HG02852 (cell line): ENCODE results near the gene MACF1.
A peak's percentile ranks its signal among the peaks of the same experiment; 100 is the strongest.

ENCODE experiments used
- ATAC-seq: cut with Tn5 transposase; IDR thresholded peaks from one replicate; pipeline ENCODE4 v1.9.1; 2021; ENCODE audit warnings: mild to moderate bottlenecking, moderate library complexity; ENCODE audit not compliant: unreplicated experiment

The MACF1 gene

GRCh38 chr1:39294531-39294930 is 90.0 kb downstream of the MACF1 start:
- no peak for ATAC-seq

- ATAC-seq = no peak
These were observed 91.4 kb downstream of the MACF1 start for GRCh38 chr1:39295901-39296300.

GRCh38 chr1:39297551-39297950 is 93.1 kb downstream of the MACF1 start:
- ATAC-seq = no peak

- no peak for ATAC-seq
These were observed 97.1 kb downstream of the MACF1 start for GRCh38 chr1:39301606-39302005.

GRCh38 chr1:39305555-39305954 is 101.1 kb downstream of the MACF1 start:
- no peak for ATAC-seq

GRCh38 chr1:39310015-39310414 is 105.5 kb downstream of the MACF1 start:
- no peak for ATAC-seq

GRCh38 chr1:39310691-39311090 is 106.2 kb downstream of the MACF1 start:
- no peak for ATAC-seq

GRCh38 chr1:39317111-39317510 is 112.6 kb downstream of the MACF1 start:
- ATAC-seq = no peak

- ATAC-seq = no peak
These were observed 113.6 kb downstream of the MACF1 start for GRCh38 chr1:39317910-39318633.

GRCh38 chr1:39321979-39322378 is 117.5 kb downstream of the MACF1 start:
- peak; percentile 56 for ATAC-seq

GRCh38 chr1:39322431-39322830 is 117.9 kb downstream of the MACF1 start:
- no peak for ATAC-seq

GRCh38 chr1:39324888-39325287 is 120.4 kb downstream of the MACF1 start:
- ATAC-seq = no peak

GRCh38 chr1:39326836-39327235 is 122.3 kb downstream of the MACF1 start:
- no peak for ATAC-seq

GRCh38 chr1:39328095-39328494 is 123.6 kb downstream of the MACF1 start:
- no peak for ATAC-seq

- ATAC-seq = no peak
These were observed 124.2 kb downstream of the MACF1 start for GRCh38 chr1:39328586-39329121.

GRCh38 chr1:39331647-39332046 is 127.2 kb downstream of the MACF1 start:
- no peak for ATAC-seq

GRCh38 chr1:39332291-39332690 is 127.8 kb downstream of the MACF1 start:
- ATAC-seq = no peak

GRCh38 chr1:39332828-39333227 is 128.3 kb downstream of the MACF1 start:
- no peak for ATAC-seq

GRCh38 chr1:39333296-39333695 is 128.8 kb downstream of the MACF1 start:
- no peak for ATAC-seq

GRCh38 chr1:39335216-39335615 is 130.7 kb downstream of the MACF1 start:
- no peak for ATAC-seq

GRCh38 chr1:39337067-39337466 is 132.6 kb downstream of the MACF1 start:
- no peak for ATAC-seq

GRCh38 chr1:39342776-39343175 is 138.3 kb downstream of the MACF1 start:
- no peak for ATAC-seq
